Gastroesophageal sphincter (tissue), 3 donors: ENCODE measurements around the gene TTLL4.

Source experiments
- EP300 ChIP-seq: sonication (generic); formaldehyde crosslinking; IDR thresholded peaks from one replicate; pipeline ENCODE4 v1.6.1; 2017; ENCODE audit warnings: antibody characterized with exemption, mild to moderate bottlenecking
- TF ChIP-seq, protein P1 (sequence below), 4 experiments: fragments of 200-600 bp in 2 of 4; fragments of 450-650 bp in 2 of 4; sonication (generic) in 1 of 4; IDR thresholded peaks; one replicate each; pipeline ENCODE4 v1.5.1; 2017 to 2019; ENCODE audit warnings: antibody characterized with exemption in 4 of 4, mild to moderate bottlenecking in 2 of 4, moderate library complexity in 2 of 4

- TF ChIP-seq EP300 = no peak
- TF ChIP-seq, protein P1, sequence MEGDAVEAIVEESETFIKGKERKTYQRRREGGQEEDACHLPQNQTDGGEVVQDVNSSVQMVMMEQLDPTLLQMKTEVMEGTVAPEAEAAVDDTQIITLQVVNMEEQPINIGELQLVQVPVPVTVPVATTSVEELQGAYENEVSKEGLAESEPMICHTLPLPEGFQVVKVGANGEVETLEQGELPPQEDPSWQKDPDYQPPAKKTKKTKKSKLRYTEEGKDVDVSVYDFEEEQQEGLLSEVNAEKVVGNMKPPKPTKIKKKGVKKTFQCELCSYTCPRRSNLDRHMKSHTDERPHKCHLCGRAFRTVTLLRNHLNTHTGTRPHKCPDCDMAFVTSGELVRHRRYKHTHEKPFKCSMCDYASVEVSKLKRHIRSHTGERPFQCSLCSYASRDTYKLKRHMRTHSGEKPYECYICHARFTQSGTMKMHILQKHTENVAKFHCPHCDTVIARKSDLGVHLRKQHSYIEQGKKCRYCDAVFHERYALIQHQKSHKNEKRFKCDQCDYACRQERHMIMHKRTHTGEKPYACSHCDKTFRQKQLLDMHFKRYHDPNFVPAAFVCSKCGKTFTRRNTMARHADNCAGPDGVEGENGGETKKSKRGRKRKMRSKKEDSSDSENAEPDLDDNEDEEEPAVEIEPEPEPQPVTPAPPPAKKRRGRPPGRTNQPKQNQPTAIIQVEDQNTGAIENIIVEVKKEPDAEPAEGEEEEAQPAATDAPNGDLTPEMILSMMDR (IDR thresholded peaks at IDR 0.05) = no peak
Observed at GRCh38 chr2:218733171-218734021, 22.8 kb downstream of the TTLL4 start.
